SK-N-SH (cell line): ENCODE data around the gene AGMAT. TPM values are rescaled to one million over a fixed set of nuclear protein-coding genes. Genes with fewer than 3 reads are reported as not detected.

ENCODE experiments used
- CTCF ChIA-PET: fragments of 300-600, 350-600 bp; formaldehyde crosslinking; extraction: SDS; loops from one replicate; lab custom pipeline; 2021; lab: Yijun Ruan, JAX
- POLR2A ChIA-PET: fragments of 350-600 bp; sonication (Branson Sonifier 250); formaldehyde crosslinking; extraction: SDS; loops from one replicate; lab custom pipeline; 2020; ENCODE audit warnings: antibody characterized with exemption, inconsistent platforms; lab: Yijun Ruan, JAX
- DNase-seq: peaks from one replicate; pipeline ENCODE4 v3.0.0; 2012
- H2AFZ ChIP-seq: fragments of 200-600 bp; sonication (generic); 2 replicates; pipeline ENCODE4 v1.8.1; 2016; ENCODE audit warnings: antibody characterized with exemption, mild to moderate bottlenecking, low read depth
- H3F3A ChIP-seq: fragments of 200-600 bp; sonication (generic); replicated peaks from 2 replicates; pipeline ENCODE3; 2016; ENCODE audit warnings: antibody characterized with exemption, mild to moderate bottlenecking; ENCODE audit not compliant: insufficient read depth
- H3K27ac ChIP-seq, 2 experiments: fragments of 200-500 bp in 1 of 2; fragments of 200-600 bp in 1 of 2; sonication (Bioruptor generic) in 1 of 2; sonication (generic), shearing (Covaris generic) in 1 of 2; 2 replicates each; pipeline versions ENCODE4 v1.5.1 to v1.6.1; 2014 to 2016; ENCODE audit warnings: low read depth in 2 of 2, inconsistent platforms in 1 of 2, low read length in 1 of 2, mild to moderate bottlenecking in 1 of 2, mixed read lengths in 1 of 2
- H3K27me3 ChIP-seq: fragments of 200-600 bp; sonication (generic), shearing (Covaris generic); 2 replicates; pipeline ENCODE4 v1.6.1; 2016; ENCODE audit warnings: mixed run types; ENCODE audit not compliant: insufficient read depth
- H3K36me3 ChIP-seq, 2 experiments: fragments of 200-500 bp in 1 of 2; fragments of 200-600 bp in 1 of 2; sonication (Bioruptor generic) in 1 of 2; sonication (generic) in 1 of 2; replicated peaks in 1 of 2; 2 replicates each; pipeline versions ENCODE3 to v1.5.1; 2014 to 2016; ENCODE audit warnings: low read length in 1 of 2, mild to moderate bottlenecking in 1 of 2; ENCODE audit not compliant: insufficient read depth in 2 of 2, control insufficient read depth in 1 of 2
- H3K4me1 ChIP-seq, 2 experiments: fragments of 200-500 bp in 1 of 2; fragments of 200-600 bp in 1 of 2; sonication (Bioruptor generic) in 1 of 2; sonication (generic), shearing (Covaris generic) in 1 of 2; 2 replicates each; pipeline versions ENCODE4 v1.5.1 to v1.6.1; 2014 to 2016; ENCODE audit warnings: low read depth in 1 of 2, low read length in 1 of 2, mixed run types in 1 of 2; ENCODE audit not compliant: insufficient read depth in 2 of 2, control insufficient read depth in 1 of 2
- H3K4me2 ChIP-seq: fragments of 200-600 bp; sonication (generic), shearing (Covaris generic); 2 replicates; pipeline ENCODE4 v1.6.1; 2017; ENCODE audit warnings: mixed run types
- H3K4me3 ChIP-seq, 2 experiments: fragments of 200-500 bp in 1 of 2; fragments of 200-600 bp in 1 of 2; sonication (Bioruptor generic) in 1 of 2; sonication (generic), shearing (Covaris generic) in 1 of 2; 2 replicates each; pipeline versions ENCODE4 v1.5.1 to v1.8.1; 2014 to 2016; ENCODE audit warnings: low read depth in 2 of 2, inconsistent platforms in 1 of 2, low read length in 1 of 2, mild to moderate bottlenecking in 1 of 2, mixed read lengths in 1 of 2, moderate library complexity in 1 of 2
- H3K79me2 ChIP-seq: fragments of 200-600 bp; sonication (generic); 2 replicates; pipeline ENCODE4 v1.8.1; 2017; ENCODE audit warnings: mild to moderate bottlenecking; ENCODE audit not compliant: insufficient read depth
- H3K9ac ChIP-seq: fragments of 200-600 bp; sonication (generic); 2 replicates; pipeline ENCODE4 v1.6.1; 2017; ENCODE audit warnings: mixed run types
- H3K9me2 ChIP-seq: fragments of 200-600 bp; sonication (generic); 2 replicates; pipeline ENCODE4 v1.6.1; 2017; ENCODE audit warnings: mixed run types
- H3K9me3 ChIP-seq: fragments of 200-600 bp; sonication (generic); 2 replicates; pipeline ENCODE4 v1.6.1; 2017; ENCODE audit warnings: mixed run types, mild to moderate bottlenecking, moderate library complexity
- H4K20me1 ChIP-seq: fragments of 200-600 bp; sonication (generic); 2 replicates; pipeline ENCODE4 v1.6.1; 2017; ENCODE audit warnings: mild to moderate bottlenecking, mixed run types; ENCODE audit not compliant: insufficient read depth
- ELF1 ChIP-seq: IDR thresholded peaks from 2 replicates; pipeline ENCODE4 v1.4.0; 2012
- GABPA ChIP-seq: IDR thresholded peaks from 2 replicates; pipeline ENCODE4 v1.4.0; 2012; ENCODE audit warnings: low read depth, mild to moderate bottlenecking
- NRF1 ChIP-seq: IDR thresholded peaks from 2 replicates; pipeline ENCODE4 v1.6.1; 2012; ENCODE audit warnings: low read depth, mild to moderate bottlenecking, low read length
- POLR2AphosphoS5 ChIP-seq: IDR thresholded peaks from 2 replicates; pipeline ENCODE4 v1.6.1; 2012; ENCODE audit warnings: low read depth, low read length
- RAD21 ChIP-seq: IDR thresholded peaks from 2 replicates; pipeline ENCODE4 v1.6.1; 2012; ENCODE audit warnings: mild to moderate bottlenecking, low read length
- RCOR1 ChIP-seq: fragments of 150-350 bp; IDR thresholded peaks from 2 replicates; pipeline ENCODE4 v1.6.1; 2017; ENCODE audit warnings: antibody characterized with exemption, low read length
- RFX5 ChIP-seq: IDR thresholded peaks from 2 replicates; pipeline ENCODE4 v1.6.1; 2012; ENCODE audit warnings: mild to moderate bottlenecking, improper control_type of control experiment, low read length
- SMC3 ChIP-seq: IDR thresholded peaks from 2 replicates; pipeline ENCODE4 v1.6.1; 2012; ENCODE audit warnings: low read depth, low read length, improper control_type of control experiment
- TAF1 ChIP-seq: IDR thresholded peaks from 2 replicates; pipeline ENCODE4 v1.6.1; 2012; ENCODE audit warnings: low read depth, mild to moderate bottlenecking, low read length, moderate library complexity, borderline replicate concordance
- TEAD4 ChIP-seq: IDR thresholded peaks from 2 replicates; pipeline ENCODE4 v1.4.0; 2012; ENCODE audit warnings: mild to moderate bottlenecking, borderline replicate concordance; ENCODE audit not compliant: insufficient read depth
- WGBS: methylation state at CpG from one replicate; pipeline ENCODE4 v1.1.6; 2017; ENCODE audit warnings: low lambda C conversion rate; 5-methylcytosine and 5-hydroxymethylcytosine counted together
- polyA plus RNA-seq, 3 experiments: library from polyadenylated mRNA; depleted of rRNA; stranded (reverse); fragments of >200 nt; gene quantifications; 2 replicates each; pipeline ENCODE4 v1.2.3, GENCODE V29; 2012
- TF ChIP-seq, protein P1 (sequence below): IDR thresholded peaks from 2 replicates; pipeline ENCODE4 v1.4.0; 2012; ENCODE audit warnings: low read depth
- TF ChIP-seq, protein P2 (sequence below): fragments of 200-600 bp; sonication (generic); IDR thresholded peaks from 2 replicates; pipeline ENCODE4 v1.6.1; 2017; ENCODE audit warnings: antibody characterized with exemption, mild to moderate bottlenecking, moderate library complexity

The AGMAT gene
- polyA plus RNA-seq, 1 of the 3 experiments (the other 2 are of a cell fraction) = 0.66 TPM

DNA sequence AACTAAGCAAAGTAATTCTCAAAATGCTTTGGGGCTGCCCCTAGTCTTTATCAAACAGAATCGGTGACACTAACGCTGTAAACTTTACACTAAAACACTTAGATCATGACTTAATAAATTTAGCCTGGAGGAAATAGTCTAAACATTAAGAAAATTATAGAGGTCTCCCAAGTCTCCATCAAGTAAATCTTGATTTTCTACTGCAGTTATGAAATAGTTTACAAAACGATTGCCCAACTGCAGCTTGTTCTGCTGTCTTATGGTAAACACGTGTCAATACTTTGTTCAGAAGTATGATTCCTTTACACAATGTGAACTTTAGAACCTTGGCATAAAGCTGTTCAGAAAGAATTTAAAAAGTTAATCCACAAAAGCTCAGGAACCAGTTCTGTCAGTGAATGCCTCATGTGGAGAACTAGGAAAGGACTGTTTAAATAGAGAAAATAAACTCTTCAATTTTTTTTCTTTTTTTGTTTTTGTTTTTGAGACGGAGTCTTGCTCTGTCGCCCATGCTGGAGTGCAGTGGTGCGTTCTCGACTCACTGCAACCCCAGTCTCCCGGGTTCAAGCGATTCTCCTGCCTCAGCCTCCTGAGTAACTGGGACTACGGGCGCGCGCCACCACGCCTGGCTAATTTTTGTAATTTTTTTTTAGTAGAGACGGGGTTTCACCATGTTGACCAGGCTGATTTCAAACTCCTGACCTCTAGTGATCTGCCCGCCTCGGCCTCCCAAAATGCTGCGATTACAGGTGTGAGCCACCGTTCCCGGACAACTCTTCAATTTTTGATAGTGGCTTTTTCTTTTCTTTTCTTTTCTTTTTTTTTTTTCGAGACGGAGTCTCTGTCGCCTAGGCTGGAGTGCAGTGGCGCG, 34.0 kb upstream of the AGMAT start:
- ChIA-PET POLR2A (interaction anchor here (0.7 to 1.9 kb wide), 3 partner anchors 11 to 56 kb away, joined by 3 to 7 read pairs (median 4); no protein-coding TSS in a partner anchor), CTCF (interaction anchor here (1.4 to 1.5 kb wide), 2 partner anchors 8 to 173 kb away, joined by 4 to 5 read pairs; no protein-coding TSS in a partner anchor)
- no peak for DNase-seq
- Histone ChIP-seq H4K20me1 (peaks cover 30% of the 10 kb centered on the region), H3K9me2 (no peaks in the 10 kb centered on the region), H3K9me3 (no peaks in the 10 kb centered on the region), H3K4me1 (peaks cover 3 to 23% of the 10 kb centered on the region in 2 experiments), H3K79me2 (peaks cover 64% of the 10 kb centered on the region), H3F3A (peaks cover 33% of the 10 kb centered on the region), H3K36me3 (peaks cover 0 to 7% of the 10 kb centered on the region in 2 experiments), H3K9ac (peak overlapping the region; percentile 98), H3K4me3 (peak overlapping the region; percentile 89 to 96), H3K27me3 (no peaks in the 10 kb centered on the region), H2AFZ (peak overlapping the region; percentile 79), H3K27ac (peak overlapping the region; percentile 86 to 92; a peak in 3 of 4 replicates), H3K4me2 (peak overlapping the region; percentile 92)
- WGBS = 81% methylated on average over 26 of the region's 26 CpGs
- TF ChIP-seq SMC3 (no peak), POLR2AphosphoS5 (no peak), NRF1 (no peak), TEAD4 (no peak), ELF1 (no peak)
- TF ChIP-seq, protein P1, sequence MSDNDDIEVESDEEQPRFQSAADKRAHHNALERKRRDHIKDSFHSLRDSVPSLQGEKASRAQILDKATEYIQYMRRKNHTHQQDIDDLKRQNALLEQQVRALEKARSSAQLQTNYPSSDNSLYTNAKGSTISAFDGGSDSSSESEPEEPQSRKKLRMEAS = no peak
- TF ChIP-seq, protein P2, sequence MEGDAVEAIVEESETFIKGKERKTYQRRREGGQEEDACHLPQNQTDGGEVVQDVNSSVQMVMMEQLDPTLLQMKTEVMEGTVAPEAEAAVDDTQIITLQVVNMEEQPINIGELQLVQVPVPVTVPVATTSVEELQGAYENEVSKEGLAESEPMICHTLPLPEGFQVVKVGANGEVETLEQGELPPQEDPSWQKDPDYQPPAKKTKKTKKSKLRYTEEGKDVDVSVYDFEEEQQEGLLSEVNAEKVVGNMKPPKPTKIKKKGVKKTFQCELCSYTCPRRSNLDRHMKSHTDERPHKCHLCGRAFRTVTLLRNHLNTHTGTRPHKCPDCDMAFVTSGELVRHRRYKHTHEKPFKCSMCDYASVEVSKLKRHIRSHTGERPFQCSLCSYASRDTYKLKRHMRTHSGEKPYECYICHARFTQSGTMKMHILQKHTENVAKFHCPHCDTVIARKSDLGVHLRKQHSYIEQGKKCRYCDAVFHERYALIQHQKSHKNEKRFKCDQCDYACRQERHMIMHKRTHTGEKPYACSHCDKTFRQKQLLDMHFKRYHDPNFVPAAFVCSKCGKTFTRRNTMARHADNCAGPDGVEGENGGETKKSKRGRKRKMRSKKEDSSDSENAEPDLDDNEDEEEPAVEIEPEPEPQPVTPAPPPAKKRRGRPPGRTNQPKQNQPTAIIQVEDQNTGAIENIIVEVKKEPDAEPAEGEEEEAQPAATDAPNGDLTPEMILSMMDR = no peak

DNA sequence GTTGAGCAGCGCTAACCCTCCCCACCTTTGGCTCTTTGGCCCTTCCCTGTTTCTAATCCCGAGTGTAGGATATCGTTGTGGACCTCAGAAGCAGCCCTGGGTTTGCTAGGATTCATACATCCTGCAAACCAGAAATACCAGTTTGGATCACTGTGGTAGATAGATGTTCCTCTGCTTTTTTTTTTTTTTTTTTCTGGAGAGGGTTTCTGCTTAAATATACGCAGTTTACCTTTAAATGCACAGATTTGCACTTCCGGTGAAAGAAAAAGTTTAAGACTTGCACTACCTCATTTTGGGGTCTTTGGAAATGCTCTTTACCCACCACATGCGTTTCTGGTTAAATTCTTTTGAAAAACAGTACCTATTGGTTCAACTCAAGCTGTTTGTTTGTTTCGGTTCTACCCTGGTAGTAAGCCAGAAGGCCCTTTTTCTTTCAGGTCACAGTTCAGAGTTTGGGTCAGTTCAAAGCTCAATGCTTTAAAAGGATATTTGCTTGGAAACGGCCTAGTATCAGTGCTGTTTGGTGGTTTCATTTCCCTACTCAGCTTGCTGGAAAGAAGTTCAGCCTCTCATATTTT, 33.3 kb upstream of the AGMAT start:
- POLR2A ChIA-PET = interaction anchor here (0.6 to 1.9 kb wide), 5 partner anchors 12 to 91 kb away, joined by 3 to 7 read pairs (median 3); partner anchors contain the start of gene DNAJC16
- H3K27ac ChIP-seq = peak overlapping the region; percentile 86 to 92
- peaks cover 0 to 7% of the 10 kb centered on the region in 2 experiments for H3K36me3 ChIP-seq
- peak overlapping the region; percentile 92 for H3K4me2 ChIP-seq
- peak; percentile 16 for DNase-seq
- H3K4me3 ChIP-seq = peak overlapping the region; percentile 89 to 96
- peaks cover 57% of the 10 kb centered on the region for H3K79me2 ChIP-seq
- CTCF ChIA-PET = interaction anchor here (0.8 to 2.1 kb wide), 4 partner anchors 9 to 173 kb away, joined by 4 to 5 read pairs (median 5); no protein-coding TSS in a partner anchor
- peaks cover 27% of the 10 kb centered on the region for H4K20me1 ChIP-seq
- peak overlapping the region; percentile 79 for H2AFZ ChIP-seq
- H3K9ac ChIP-seq = peak overlapping the region; percentile 98
- TF ChIP-seq RAD21 = no peak
- TF ChIP-seq RFX5 = no peak
- TF ChIP-seq GABPA = no peak
- TF ChIP-seq TAF1 = no peak
- TF ChIP-seq RCOR1 = no peak
- TF ChIP-seq, all 33 proteins: peak for 0
- H3K9me3 ChIP-seq = no peaks in the 10 kb centered on the region
- peaks cover 33% of the 10 kb centered on the region for H3F3A ChIP-seq
- H3K27me3 ChIP-seq = no peaks in the 10 kb centered on the region
- peaks cover 3 to 23% of the 10 kb centered on the region in 2 experiments for H3K4me1 ChIP-seq
- no peaks in the 10 kb centered on the region for H3K9me2 ChIP-seq
- WGBS = 2% methylated on average over 7 of the region's 8 CpGs
